Activated CD8-positive, alpha-beta T cell treated with anti-CD3 and anti-CD28 coated beads for 36 hours (primary cell): ENCODE results near the gene TNS1. TPM values are rescaled to one million over a fixed set of nuclear protein-coding genes. Genes with fewer than 3 reads are reported as not detected.

ENCODE experiments used
- ATAC-seq: fragments of 200-7000 bp; cut with Tn5 transposase; one replicate; pipeline ENCODE4 v1.10.0; 2021; ENCODE audit warnings: mild to moderate bottlenecking, moderate library complexity
- CTCF ChIA-PET: fragments of 350-600 bp; sonication (Branson Sonifier 250); formaldehyde crosslinking; loops from one replicate; lab custom pipeline; 2021; ENCODE audit warnings: antibody characterized with exemption; lab: Charles Lee
- POLR2A ChIA-PET: fragments of 350-600 bp; sonication (Branson Sonifier 250); formaldehyde crosslinking; loops from one replicate; lab custom pipeline; 2021; ENCODE audit warnings: antibody characterized with exemption; lab: Charles Lee
- DNase-seq: peaks from one replicate; pipeline ENCODE4 v3.0.0-alpha.2; 2020
- H3K27ac Mint-ChIP-seq: one replicate; pipeline ENCODE4 v1.8.0; 2021; ENCODE audit warnings: mild to moderate bottlenecking, mixed read lengths
- H3K27me3 Mint-ChIP-seq: one replicate; pipeline ENCODE4 v1.8.0; 2021; ENCODE audit warnings: mixed read lengths
- H3K36me3 Mint-ChIP-seq: one replicate; pipeline ENCODE4 v1.8.0; 2021; ENCODE audit warnings: low read depth, mixed read lengths
- H3K4me1 Mint-ChIP-seq: one replicate; pipeline ENCODE4 v1.8.0; 2021; ENCODE audit warnings: low read depth, mixed read lengths
- H3K4me3 Mint-ChIP-seq: one replicate; pipeline ENCODE4 v1.8.0; 2021; ENCODE audit warnings: mild to moderate bottlenecking, moderate library complexity, mixed read lengths
- H3K9me3 Mint-ChIP-seq: one replicate; pipeline ENCODE4 v1.8.0; 2021; ENCODE audit warnings: mixed read lengths
- CTCF ChIP-seq: fragments of 200-600 bp; IDR thresholded peaks from one replicate; pipeline ENCODE4 v1.8.0; 2022; ENCODE audit warnings: antibody characterized with exemption, mild to moderate bottlenecking
- intact Hi-C: fragments of 100-400 bp; cut with micrococcal nuclease; formaldehyde crosslinking; loops from one replicate; pipeline ENCODE4 v1.10.0; 2022
- total RNA-seq, 2 experiments: library from RNA; stranded (reverse); gene quantifications; one replicate each; pipeline ENCODE4 v1.2.3, GENCODE V29; 2021

The TNS1 gene
- total RNA-seq, 2 experiments from 2014 or later = 1.8 to 2.0 TPM

GRCh38 chr2:217835931-217836891, 166.6 kb downstream of the TNS1 start:
- no peak overlapping the region for H3K4me3 Mint-ChIP-seq
- POLR2A ChIA-PET = no interaction called here
- ATAC-seq (no peak), DNase-seq (no peak)
- no peaks in the 10 kb centered on the region for H3K4me1 Mint-ChIP-seq
- intact Hi-C loops = no loop called here
- H3K27me3 Mint-ChIP-seq = no peaks in the 10 kb centered on the region
- CTCF ChIA-PET = interaction anchor here (1.1 kb wide), 1 partner anchor 46 kb away, joined by 3 read pairs; no protein-coding TSS in a partner anchor
- TF ChIP-seq CTCF = no peak
- H3K36me3 Mint-ChIP-seq = no peaks in the 10 kb centered on the region
- no peaks in the 10 kb centered on the region for H3K9me3 Mint-ChIP-seq
- no peak overlapping the region for H3K27ac Mint-ChIP-seq

- POLR2A ChIA-PET = no interaction called here
- ATAC-seq (no peak), DNase-seq (no peak)
- no peak overlapping the region for H3K27ac Mint-ChIP-seq
- H3K4me1 Mint-ChIP-seq = no peaks in the 10 kb centered on the region
- CTCF ChIA-PET = interaction anchor here (1.1 kb wide), 1 partner anchor 52 kb away, joined by 3 read pairs; no protein-coding TSS in a partner anchor
- H3K9me3 Mint-ChIP-seq = no peaks in the 10 kb centered on the region
- no peak for TF ChIP-seq CTCF
- H3K27me3 Mint-ChIP-seq = no peaks in the 10 kb centered on the region
- no peaks in the 10 kb centered on the region for H3K36me3 Mint-ChIP-seq
- intact Hi-C loops = no loop called here
- H3K4me3 Mint-ChIP-seq = no peak overlapping the region
These were observed 167.9 kb downstream of the TNS1 start for GRCh38 chr2:217834744-217835513.

- CTCF ChIA-PET = interaction anchor here (1.1 kb wide), 1 partner anchor 53 kb away, joined by 3 read pairs; no protein-coding TSS in a partner anchor
- ATAC-seq (no peak), DNase-seq (no peak)
- intact Hi-C loops = no loop called here
- Mint-ChIP-seq H3K4me1 (no peaks in the 10 kb centered on the region), H3K9me3 (no peaks in the 10 kb centered on the region), H3K27me3 (no peaks in the 10 kb centered on the region), H3K4me3 (no peak overlapping the region), H3K36me3 (no peaks in the 10 kb centered on the region), H3K27ac (no peak overlapping the region)
- TF ChIP-seq CTCF = no peak
- POLR2A ChIA-PET = interaction anchor here (0.6 to 1.2 kb wide), 3 partner anchors 9 to 21 kb away, joined by 3 read pairs; no protein-coding TSS in a partner anchor
These were observed 168.7 kb downstream of the TNS1 start for GRCh38 chr2:217834057-217834620.

- no peak for ATAC-seq
- TF ChIP-seq CTCF = no peak
- no peaks in the 10 kb centered on the region for H3K9me3 Mint-ChIP-seq
- no peak overlapping the region for H3K4me3 Mint-ChIP-seq
- no peaks in the 10 kb centered on the region for H3K36me3 Mint-ChIP-seq
- H3K27ac Mint-ChIP-seq = no peak overlapping the region
- intact Hi-C loops = no loop called here
- H3K27me3 Mint-ChIP-seq = no peaks in the 10 kb centered on the region
- ChIA-PET POLR2A (interaction anchor here (0.6 to 1.2 kb wide), 4 partner anchors 9 to 22 kb away, joined by 3 read pairs; no protein-coding TSS in a partner anchor), CTCF (interaction anchor here (1.4 kb wide), 1 partner anchor 53 kb away, joined by 3 read pairs; no protein-coding TSS in a partner anchor)
- H3K4me1 Mint-ChIP-seq = no peaks in the 10 kb centered on the region
- DNase-seq = no peak
These were observed 169.4 kb downstream of the TNS1 start for GRCh38 chr2:217833439-217833838.
